SW 1271 (cell line): Measurements from ENCODE around the gene CCDC157.

Experiments used
- DNase-seq, 2 experiments: peaks; one replicate each; lab custom pipeline; 2025; lab: John Stamatoyannopoulos, UW

The CCDC157 gene

GRCh38 chr22:30356449-30357235, at the start of gene CCDC157, which contains the start of gene SF3A1:
Gene CCDC157, plus strand, starts transcription at chr22:30357007. Its CDS starts 8,994 bp downstream, at chr22:30366001.
Gene SF3A1, minus strand, starts transcription at chr22:30356894. Its CDS starts 102 bp downstream, at chr22:30356792.
- DNase-seq = peak; percentile 55 to 75

- DNase-seq = no peak
These were observed 49.7 kb upstream of the CCDC157 start for GRCh38 chr22:30307041-30307574.

- no peak for DNase-seq
These were observed 48.7 kb upstream of the CCDC157 start for GRCh38 chr22:30308093-30308492.

GRCh38 chr22:30308518-30309230, 48.1 kb upstream of the CCDC157 start:
- no peak for DNase-seq

GRCh38 chr22:30309951-30310741, 46.7 kb upstream of the CCDC157 start:
- DNase-seq = no peak

GRCh38 chr22:30310881-30311771, 45.7 kb upstream of the CCDC157 start:
- DNase-seq = no peak

GRCh38 chr22:30312053-30312452, 44.8 kb upstream of the CCDC157 start:
- no peak for DNase-seq

- no peak for DNase-seq
These were observed 43.1 kb upstream of the CCDC157 start for GRCh38 chr22:30313527-30314363.

GRCh38 chr22:30314915-30315314, 41.9 kb upstream of the CCDC157 start:
- no peak for DNase-seq

- no peak for DNase-seq
These were observed 40.7 kb upstream of the CCDC157 start for GRCh38 chr22:30315962-30316576.

GRCh38 chr22:30317778-30318177, 39.0 kb upstream of the CCDC157 start:
- no peak for DNase-seq

- DNase-seq = no peak
These were observed 37.9 kb upstream of the CCDC157 start for GRCh38 chr22:30318799-30319419.

- DNase-seq = no peak
These were observed 36.7 kb upstream of the CCDC157 start for GRCh38 chr22:30320021-30320556.

- no peak for DNase-seq
These were observed 35.3 kb upstream of the CCDC157 start for GRCh38 chr22:30321461-30321860.

- DNase-seq = no peak
These were observed 33.6 kb upstream of the CCDC157 start for GRCh38 chr22:30323246-30323645.

GRCh38 chr22:30324014-30324730, 32.6 kb upstream of the CCDC157 start:
- DNase-seq = no peak

- peak; percentile 11 to 59 for DNase-seq
These were observed 31.6 kb upstream of the CCDC157 start for GRCh38 chr22:30325065-30325720.
